ENCODE data around the gene BRD3. TPM values are rescaled to one million over a fixed set of nuclear protein-coding genes. Genes with fewer than 3 reads are reported as not detected.

The BRD3 gene
- total RNA-seq, 1 donor from 2014 or later, result 19.9 TPM

GRCh38 chr9:133980864-133981588 lies 86.8 kb downstream of the BRD3 start:
- H3K4me3 ChIP-seq (ENCODE audit: low read depth, low read length), result no peak overlapping the region
- DNase-seq (ENCODE audit: low read depth), result no peak
- TF ChIP-seq CTCF (conservative IDR thresholded peaks at IDR 0.05; ENCODE audit: low read depth, low read length), result no peak

Other genes with a start within 250 kb of the BRD3 start
- gene VAV2, start 75.7 kb downstream of the BRD3 start, total RNA-seq, result 18.5 and 18.7 TPM in 2 replicates
- gene BRD3OS, start 42.5 kb downstream of the BRD3 start, total RNA-seq, result 14.1 and 22.7 TPM in 2 replicates
- gene WDR5, start 68.1 kb upstream of the BRD3 start, total RNA-seq, result 29.1 and 47.9 TPM in 2 replicates
- under 0.01 TPM in 1 of 2 replicates, not detected in the other for gene RNU6ATAC, start 96.5 kb upstream of the BRD3 start, total RNA-seq

Measured in epithelial cell of proximal tubule (primary cell).